Measurements from ENCODE around the gene NTRK2.

NTRK2 gene

DNA sequence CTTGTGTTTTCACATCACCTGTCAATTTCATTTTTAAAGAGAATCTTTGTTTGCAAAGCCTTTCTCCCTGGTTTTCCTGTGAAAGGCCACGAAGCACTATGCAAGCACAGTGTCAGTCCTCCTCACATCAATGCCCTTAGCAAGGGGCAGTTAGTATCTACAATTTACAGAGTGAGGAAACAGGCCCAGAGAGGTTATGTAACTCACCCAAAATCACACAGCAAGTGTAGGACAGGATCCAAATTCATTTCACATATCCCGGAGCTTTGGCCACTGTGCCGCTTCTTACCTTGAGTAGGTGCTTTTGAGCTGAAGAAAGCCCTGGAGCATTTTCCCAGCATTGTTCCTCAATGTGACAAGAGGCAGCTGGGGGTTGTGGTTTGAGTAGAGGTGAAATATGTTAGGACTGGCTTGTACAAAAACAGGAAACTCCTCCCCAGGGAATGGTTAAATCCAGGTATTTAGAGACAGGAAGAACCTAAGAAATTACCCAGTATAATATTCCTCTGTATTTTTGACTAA is 283.8 kb downstream of the NTRK2 start:
- CTCF ChIA-PET: no interaction called here
- TF ChIP-seq SP1 (IDR thresholded peaks at IDR 0.05) (no peak), NFRKB (IDR thresholded peaks at IDR 0.05) (no peak), ELF4 (IDR thresholded peaks at IDR 0.05) (no peak), L3MBTL2 (conservative IDR thresholded peaks at IDR 0.05) (no peak), FOXM1 (IDR thresholded peaks at IDR 0.05; ENCODE audit: borderline replicate concordance) (no peak), HDGF (IDR thresholded peaks at IDR 0.05; ENCODE audit: borderline replicate concordance) (no peak), CTBP1 (IDR thresholded peaks at IDR 0.05; ENCODE audit: borderline replicate concordance) (no peak), FOXA1 (IDR thresholded peaks at IDR 0.05) (no peak), TARDBP (IDR thresholded peaks at IDR 0.05) (no peak), FOXK2 (IDR thresholded peaks at IDR 0.05) (no peak), LEF1 (IDR thresholded peaks at IDR 0.05; ENCODE audit: borderline replicate concordance) (no peak), SUZ12 (IDR thresholded peaks at IDR 0.05) (no peak), ARNT (IDR thresholded peaks at IDR 0.05) (no peak)
- TF ChIP-seq, protein P1, sequence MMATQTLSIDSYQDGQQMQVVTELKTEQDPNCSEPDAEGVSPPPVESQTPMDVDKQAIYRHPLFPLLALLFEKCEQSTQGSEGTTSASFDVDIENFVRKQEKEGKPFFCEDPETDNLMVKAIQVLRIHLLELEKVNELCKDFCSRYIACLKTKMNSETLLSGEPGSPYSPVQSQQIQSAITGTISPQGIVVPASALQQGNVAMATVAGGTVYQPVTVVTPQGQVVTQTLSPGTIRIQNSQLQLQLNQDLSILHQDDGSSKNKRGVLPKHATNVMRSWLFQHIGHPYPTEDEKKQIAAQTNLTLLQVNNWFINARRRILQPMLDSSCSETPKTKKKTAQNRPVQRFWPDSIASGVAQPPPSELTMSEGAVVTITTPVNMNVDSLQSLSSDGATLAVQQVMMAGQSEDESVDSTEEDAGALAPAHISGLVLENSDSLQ (IDR thresholded peaks at IDR 0.05): no peak
- DNase-seq (ENCODE audit: extremely low spot score): no peak
- POLR2A ChIA-PET: no interaction called here

DNA sequence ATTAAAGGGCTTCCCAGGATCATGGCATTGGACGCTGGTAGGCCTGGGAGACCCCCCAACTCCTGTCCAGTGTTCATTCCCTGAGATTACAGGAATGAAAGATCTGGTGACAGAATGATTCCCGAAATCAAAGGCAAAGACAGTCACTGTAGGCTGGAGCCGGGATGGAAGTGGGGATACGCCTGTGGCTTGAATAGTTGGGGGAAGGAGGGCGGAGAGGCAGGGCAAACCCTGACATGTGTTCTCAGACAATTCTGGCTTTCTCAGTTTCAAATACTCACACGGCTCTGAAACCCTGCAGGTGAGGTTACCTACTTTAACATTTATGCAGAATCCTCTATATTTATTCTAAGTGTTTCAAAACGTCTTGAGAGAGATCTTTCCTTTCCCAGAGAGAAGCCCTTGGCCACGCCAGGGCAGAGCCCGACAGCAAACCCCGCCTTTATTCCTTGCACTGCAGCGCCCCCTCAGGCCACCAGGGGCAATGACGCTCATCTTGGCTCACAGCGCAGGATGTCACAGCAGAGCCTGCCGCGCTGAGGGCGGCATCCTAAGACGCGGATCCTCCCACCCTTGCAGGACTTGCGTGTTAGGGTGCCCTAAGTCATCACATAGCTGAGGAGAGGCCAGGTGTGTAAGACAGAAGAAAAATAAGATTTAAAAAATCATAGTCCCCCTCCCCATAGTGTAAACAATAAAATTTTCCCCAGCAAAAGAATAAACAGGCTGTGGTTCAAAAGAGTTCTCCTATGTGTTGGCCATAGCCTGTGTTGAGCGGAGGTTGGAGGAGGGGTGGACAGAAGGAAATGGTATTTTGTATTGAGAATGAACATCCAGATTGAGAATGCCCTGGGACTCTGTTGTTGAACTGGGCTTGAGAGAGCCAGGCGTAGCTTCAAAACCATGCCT is 284.5 kb downstream of the NTRK2 start:
- no peak for TF ChIP-seq ELF4 (IDR thresholded peaks at IDR 0.05)
- TF ChIP-seq FOXM1 (IDR thresholded peaks at IDR 0.05; ENCODE audit: borderline replicate concordance): no peak
- no peak for TF ChIP-seq SP1 (IDR thresholded peaks at IDR 0.05)
- TF ChIP-seq CTBP1 (IDR thresholded peaks at IDR 0.05; ENCODE audit: borderline replicate concordance): no peak
- TF ChIP-seq FOXA1 (IDR thresholded peaks at IDR 0.05): no peak
- ChIA-PET CTCF (no interaction called here), POLR2A (no interaction called here)
- DNase-seq (ENCODE audit: extremely low spot score): peak; percentile 91

DNA sequence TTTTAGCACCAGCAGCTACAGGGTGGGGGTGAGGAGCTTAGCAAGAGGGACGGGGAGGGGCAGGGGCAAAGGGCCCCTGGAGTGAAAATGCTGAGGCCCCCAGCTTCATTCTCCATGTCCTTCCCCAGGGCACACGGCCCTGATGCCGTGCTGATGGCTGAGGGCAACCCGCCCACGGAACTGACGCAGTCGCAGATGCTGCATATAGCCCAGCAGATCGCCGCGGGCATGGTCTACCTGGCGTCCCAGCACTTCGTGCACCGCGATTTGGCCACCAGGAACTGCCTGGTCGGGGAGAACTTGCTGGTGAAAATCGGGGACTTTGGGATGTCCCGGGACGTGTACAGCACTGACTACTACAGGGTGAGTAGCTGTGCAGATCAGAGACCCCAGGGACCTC is 285.6 kb downstream of the NTRK2 start:
- no peak for DNase-seq (ENCODE audit: extremely low spot score)
- POLR2A ChIA-PET: no interaction called here
- TF ChIP-seq, protein P1 (IDR thresholded peaks at IDR 0.05): no peak
- TF ChIP-seq TARDBP (IDR thresholded peaks at IDR 0.05): no peak
- TF ChIP-seq HDGF (IDR thresholded peaks at IDR 0.05; ENCODE audit: borderline replicate concordance): no peak
- no peak for TF ChIP-seq FOXA1 (IDR thresholded peaks at IDR 0.05)
- TF ChIP-seq LEF1 (IDR thresholded peaks at IDR 0.05; ENCODE audit: borderline replicate concordance): no peak
- no peak for TF ChIP-seq ZNF384 (IDR thresholded peaks at IDR 0.05)
- CTCF ChIA-PET: no interaction called here

DNA sequence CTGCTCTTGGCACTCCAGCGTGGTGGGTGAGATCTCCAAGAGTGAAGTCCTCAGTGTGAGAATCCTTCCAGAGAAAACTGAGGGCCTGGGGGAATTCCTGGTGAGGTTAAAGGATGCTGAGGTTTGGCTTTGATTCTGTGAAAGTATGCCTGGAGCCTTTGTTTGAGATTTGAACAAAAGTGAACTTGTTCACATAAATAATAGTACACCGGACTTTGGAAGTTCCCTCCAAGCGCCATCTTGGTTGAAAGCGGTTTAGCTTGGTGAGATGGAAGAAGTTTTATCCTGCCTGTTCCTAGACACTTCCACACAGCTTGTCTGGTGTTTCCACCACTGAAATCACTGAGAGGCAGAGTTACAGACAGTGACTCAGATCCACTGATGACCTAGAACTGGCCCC is 286.4 kb downstream of the NTRK2 start:
- POLR2A ChIA-PET: no interaction called here
- CTCF ChIA-PET: no interaction called here
- no peak for DNase-seq (ENCODE audit: extremely low spot score)
- TF ChIP-seq FOXA1 (IDR thresholded peaks at IDR 0.05) (no peak), SP1 (IDR thresholded peaks at IDR 0.05) (no peak), CTBP1 (IDR thresholded peaks at IDR 0.05; ENCODE audit: borderline replicate concordance) (no peak), TARDBP (IDR thresholded peaks at IDR 0.05) (no peak), LEF1 (IDR thresholded peaks at IDR 0.05; ENCODE audit: borderline replicate concordance) (no peak), BHLHE40 (IDR thresholded peaks at IDR 0.05; ENCODE audit: borderline replicate concordance) (no peak), FOXM1 (IDR thresholded peaks at IDR 0.05; ENCODE audit: borderline replicate concordance) (no peak), ZNF384 (IDR thresholded peaks at IDR 0.05) (no peak), NFRKB (IDR thresholded peaks at IDR 0.05) (no peak), L3MBTL2 (conservative IDR thresholded peaks at IDR 0.05) (no peak)

DNA sequence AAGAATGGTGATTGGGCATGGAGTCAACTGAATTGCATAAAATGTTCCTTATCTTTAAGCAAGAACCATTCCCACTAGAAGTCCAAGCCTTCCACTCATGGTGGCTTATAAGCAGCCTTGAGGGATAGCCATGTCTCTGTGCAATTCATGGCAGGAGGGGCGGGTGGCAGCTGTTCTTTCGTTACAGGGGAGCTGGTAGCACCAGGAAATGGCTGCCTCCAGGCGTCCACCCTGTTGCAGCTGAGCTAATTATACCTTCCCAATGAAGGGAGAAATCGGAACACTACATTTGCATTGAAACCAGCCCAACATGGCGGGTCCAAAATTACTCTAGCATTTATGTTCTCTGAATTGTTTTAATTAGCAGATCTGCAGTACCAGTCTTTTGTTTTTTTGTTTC is 289.8 kb downstream of the NTRK2 start:
- no peak for DNase-seq (ENCODE audit: extremely low spot score)
- no peak for TF ChIP-seq ARNT (IDR thresholded peaks at IDR 0.05)
- TF ChIP-seq SP1 (IDR thresholded peaks at IDR 0.05): no peak
- no peak for TF ChIP-seq ELF4 (IDR thresholded peaks at IDR 0.05)
- TF ChIP-seq, protein P1 (IDR thresholded peaks at IDR 0.05): no peak
- no peak for TF ChIP-seq ZNF384 (IDR thresholded peaks at IDR 0.05)
- TF ChIP-seq NFRKB (IDR thresholded peaks at IDR 0.05): no peak
- no peak for TF ChIP-seq L3MBTL2 (conservative IDR thresholded peaks at IDR 0.05)
- TF ChIP-seq LEF1 (IDR thresholded peaks at IDR 0.05; ENCODE audit: borderline replicate concordance): no peak
- TF ChIP-seq FOXA1 (IDR thresholded peaks at IDR 0.05): no peak
- TF ChIP-seq FOXM1 (IDR thresholded peaks at IDR 0.05; ENCODE audit: borderline replicate concordance): no peak
- TF ChIP-seq SUZ12 (IDR thresholded peaks at IDR 0.05): no peak
- TF ChIP-seq CTBP1 (IDR thresholded peaks at IDR 0.05; ENCODE audit: borderline replicate concordance): no peak
- TF ChIP-seq BHLHE40 (IDR thresholded peaks at IDR 0.05; ENCODE audit: borderline replicate concordance): no peak
- no peak for TF ChIP-seq TARDBP (IDR thresholded peaks at IDR 0.05)
- no peak for TF ChIP-seq FOXK2 (IDR thresholded peaks at IDR 0.05)
- no peak for TF ChIP-seq HDGF (IDR thresholded peaks at IDR 0.05; ENCODE audit: borderline replicate concordance)
- POLR2A ChIA-PET: no interaction called here
- CTCF ChIA-PET: no interaction called here

All from HEK293T (cell line).